GM12873 (cell line): ENCODE measurements around the gene TMPRSS15.

Experiments
- CTCF ChIP-seq: IDR thresholded peaks from 2 replicates; pipeline ENCODE4 v1.5.1; 2012; ENCODE audit warnings: low read depth, mild to moderate bottlenecking, moderate library complexity, low read length, control low read depth; ENCODE audit not compliant: insufficient read depth; ENCODE audit errors: missing control alignments

TMPRSS15 gene

GRCh38 chr21:18349468-18349867 lies 54.1 kb downstream of the TMPRSS15 start:
- no peak for TF ChIP-seq CTCF

GRCh38 chr21:18340387-18340942 lies 63.1 kb downstream of the TMPRSS15 start:
- no peak for TF ChIP-seq CTCF

- no peak for TF ChIP-seq CTCF
These were observed 67.8 kb downstream of the TMPRSS15 start for GRCh38 chr21:18335651-18336236.

GRCh38 chr21:18334066-18334465 lies 69.5 kb downstream of the TMPRSS15 start:
- no peak for TF ChIP-seq CTCF

- TF ChIP-seq CTCF = no peak
These were observed 85.4 kb downstream of the TMPRSS15 start for GRCh38 chr21:18318156-18318555.

GRCh38 chr21:18298228-18298627 lies 105.4 kb downstream of the TMPRSS15 start:
- TF ChIP-seq CTCF = no peak

- no peak for TF ChIP-seq CTCF
These were observed 109.5 kb downstream of the TMPRSS15 start for GRCh38 chr21:18294100-18294499.

GRCh38 chr21:18289876-18290275 lies 113.7 kb downstream of the TMPRSS15 start:
- TF ChIP-seq CTCF = no peak
